ENCODE measurements around the gene ERAP2. TPM values are rescaled to one million over a fixed set of nuclear protein-coding genes. Genes with fewer than 3 reads are reported as not detected.
A peak's percentile ranks its signal among the peaks of the same experiment; 100 is the strongest.

Gene ERAP2
- total and polyA plus RNA-seq, 2 of the 13 experiments (the other 11 are each of a cell fraction or from before 2014, with no cell fraction given) = 12.8 to 16.6 TPM

DNA sequence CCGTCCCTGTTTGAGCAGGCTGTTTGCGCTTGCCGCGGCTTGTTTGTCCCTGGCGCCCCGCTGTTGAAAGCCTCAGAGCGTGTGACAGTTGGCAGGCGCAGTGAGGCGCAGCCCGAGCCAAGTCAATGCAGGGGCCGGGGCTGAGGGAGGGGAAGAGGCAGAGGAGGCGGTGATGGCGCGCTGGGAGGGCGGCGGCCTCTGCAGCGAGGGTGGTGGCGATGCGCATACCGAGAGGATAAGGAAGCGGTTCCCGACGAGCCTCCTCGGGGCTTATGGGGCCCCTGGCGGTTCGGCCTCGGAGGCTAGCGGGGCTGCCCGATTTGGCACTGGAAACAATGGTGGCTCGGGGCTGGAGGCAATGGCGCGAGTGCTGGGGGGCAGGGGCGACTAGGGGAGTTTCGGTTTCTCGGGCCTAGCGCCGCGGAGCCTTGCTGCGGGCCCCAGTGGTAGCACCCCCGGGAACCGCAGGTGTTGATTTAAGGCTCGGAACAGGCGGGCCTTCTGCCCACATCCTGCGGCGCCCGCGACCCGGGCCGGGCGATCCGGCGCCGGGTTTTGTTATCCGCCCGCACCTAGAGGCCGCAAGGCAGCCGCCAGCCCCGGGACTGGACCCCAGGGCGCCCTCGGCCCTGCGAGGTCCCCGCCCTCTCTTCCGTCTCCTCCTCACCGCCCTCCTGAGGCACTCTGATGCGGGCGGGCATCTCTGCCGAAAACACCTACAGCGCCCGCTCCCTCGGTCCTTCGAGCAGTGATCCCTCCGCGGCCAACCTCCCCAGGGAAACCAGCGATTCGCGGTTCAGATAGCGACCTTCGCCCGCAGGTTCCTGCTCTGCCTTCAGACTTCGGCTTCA, 58.6 kb downstream of the ERAP2 start (continued):
- TF ChIP-seq EHMT2 (IDR thresholded peaks at IDR 0.05; ENCODE audit: borderline replicate concordance, low read depth, low read length) (no peak), ZNF878 (CRISPR knock-in tag; IDR thresholded peaks at IDR 0.05) (peak; percentile 73), TEAD3 (CRISPR knock-in tag; optimal IDR thresholded peaks at IDR 0.05; ENCODE audit: borderline replicate concordance) (peak; percentile 67), ZNF570 (CRISPR knock-in tag; IDR thresholded peaks at IDR 0.05; ENCODE audit: borderline replicate concordance) (no peak), ZNF3 (CRISPR knock-in tag; IDR thresholded peaks at IDR 0.05) (no peak; the same call in 1 of the 2 replicates), BHLHE40 (IDR thresholded peaks at IDR 0.05; ENCODE audit: low read length) (peak; percentile 46), KDM1A (CRISPR knock-in tag; IDR thresholded peaks at IDR 0.05) (0 out of 2 replicates have a peak, but pooled peaks have one; percentile 8), ZNF143 (CRISPR knock-in tag; IDR thresholded peaks at IDR 0.05) (no peak; the same call in 1 of the 2 replicates), MBD4 (IDR thresholded peaks at IDR 0.05; ENCODE audit: borderline replicate concordance, low read length) (no peak), ZNF253 (CRISPR knock-in tag; IDR thresholded peaks at IDR 0.05; ENCODE audit: borderline replicate concordance) (no peak), NFKBIZ (CRISPR knock-in tag; IDR thresholded peaks at IDR 0.05) (no peak), ZNF260 (CRISPR knock-in tag; IDR thresholded peaks at IDR 0.05; ENCODE audit: borderline replicate concordance, low read depth) (no peak), ZNF549 (CRISPR knock-in tag; IDR thresholded peaks at IDR 0.05) (no peak), MIER2 (CRISPR knock-in tag; IDR thresholded peaks at IDR 0.05) (no peak), ZNF652 (CRISPR knock-in tag; IDR thresholded peaks at IDR 0.05; ENCODE audit: borderline replicate concordance, low read depth) (no peak), ZNF205 (CRISPR knock-in tag; IDR thresholded peaks at IDR 0.05) (no peak), ZNF670 (CRISPR knock-in tag; IDR thresholded peaks at IDR 0.05; ENCODE audit: borderline replicate concordance) (peak; percentile 71; the same call in 1 of the 2 replicates), ZBTB37 (CRISPR knock-in tag; IDR thresholded peaks at IDR 0.05) (no peak), XRCC5 (optimal IDR thresholded peaks at IDR 0.05; ENCODE audit: low read length) (peak; percentile 67), ZNF737 (CRISPR knock-in tag; IDR thresholded peaks at IDR 0.05; ENCODE audit: borderline replicate concordance) (no peak), RXRA (CRISPR knock-in tag; IDR thresholded peaks at IDR 0.05) (peak; percentile 75; the same call in 1 of the 2 replicates), EEA1 (CRISPR knock-in tag; IDR thresholded peaks at IDR 0.05; ENCODE audit: borderline replicate concordance) (peak; percentile 88; the same call in 1 of the 2 replicates)
- TF ChIP-seq, protein P1, sequence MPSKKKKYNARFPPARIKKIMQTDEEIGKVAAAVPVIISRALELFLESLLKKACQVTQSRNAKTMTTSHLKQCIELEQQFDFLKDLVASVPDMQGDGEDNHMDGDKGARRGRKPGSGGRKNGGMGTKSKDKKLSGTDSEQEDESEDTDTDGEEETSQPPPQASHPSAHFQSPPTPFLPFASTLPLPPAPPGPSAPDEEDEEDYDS (CRISPR knock-in tag; IDR thresholded peaks at IDR 0.05) = no peak; the same call in 1 of the 2 replicates
- TF ChIP-seq, protein P2, sequence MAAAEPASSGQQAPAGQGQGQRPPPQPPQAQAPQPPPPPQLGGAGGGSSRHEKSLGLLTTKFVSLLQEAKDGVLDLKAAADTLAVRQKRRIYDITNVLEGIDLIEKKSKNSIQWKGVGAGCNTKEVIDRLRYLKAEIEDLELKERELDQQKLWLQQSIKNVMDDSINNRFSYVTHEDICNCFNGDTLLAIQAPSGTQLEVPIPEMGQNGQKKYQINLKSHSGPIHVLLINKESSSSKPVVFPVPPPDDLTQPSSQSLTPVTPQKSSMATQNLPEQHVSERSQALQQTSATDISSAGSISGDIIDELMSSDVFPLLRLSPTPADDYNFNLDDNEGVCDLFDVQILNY (CRISPR knock-in tag; conservative IDR thresholded peaks at IDR 0.05) = no peak; the same call in none of the 2 replicates
- TF ChIP-seq, protein P3, sequence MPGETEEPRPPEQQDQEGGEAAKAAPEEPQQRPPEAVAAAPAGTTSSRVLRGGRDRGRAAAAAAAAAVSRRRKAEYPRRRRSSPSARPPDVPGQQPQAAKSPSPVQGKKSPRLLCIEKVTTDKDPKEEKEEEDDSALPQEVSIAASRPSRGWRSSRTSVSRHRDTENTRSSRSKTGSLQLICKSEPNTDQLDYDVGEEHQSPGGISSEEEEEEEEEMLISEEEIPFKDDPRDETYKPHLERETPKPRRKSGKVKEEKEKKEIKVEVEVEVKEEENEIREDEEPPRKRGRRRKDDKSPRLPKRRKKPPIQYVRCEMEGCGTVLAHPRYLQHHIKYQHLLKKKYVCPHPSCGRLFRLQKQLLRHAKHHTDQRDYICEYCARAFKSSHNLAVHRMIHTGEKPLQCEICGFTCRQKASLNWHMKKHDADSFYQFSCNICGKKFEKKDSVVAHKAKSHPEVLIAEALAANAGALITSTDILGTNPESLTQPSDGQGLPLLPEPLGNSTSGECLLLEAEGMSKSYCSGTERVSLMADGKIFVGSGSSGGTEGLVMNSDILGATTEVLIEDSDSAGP (CRISPR knock-in tag; IDR thresholded peaks at IDR 0.05; ENCODE audit: borderline replicate concordance) = peak; percentile 78
- TF ChIP-seq, protein P4, sequence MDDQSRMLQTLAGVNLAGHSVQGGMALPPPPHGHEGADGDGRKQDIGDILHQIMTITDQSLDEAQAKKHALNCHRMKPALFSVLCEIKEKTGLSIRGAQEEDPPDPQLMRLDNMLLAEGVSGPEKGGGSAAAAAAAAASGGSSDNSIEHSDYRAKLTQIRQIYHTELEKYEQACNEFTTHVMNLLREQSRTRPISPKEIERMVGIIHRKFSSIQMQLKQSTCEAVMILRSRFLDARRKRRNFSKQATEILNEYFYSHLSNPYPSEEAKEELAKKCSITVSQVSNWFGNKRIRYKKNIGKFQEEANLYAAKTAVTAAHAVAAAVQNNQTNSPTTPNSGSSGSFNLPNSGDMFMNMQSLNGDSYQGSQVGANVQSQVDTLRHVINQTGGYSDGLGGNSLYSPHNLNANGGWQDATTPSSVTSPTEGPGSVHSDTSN (CRISPR knock-in tag; IDR thresholded peaks at IDR 0.05; ENCODE audit: borderline replicate concordance) = no peak; the same call in 1 of the 2 replicates

Data from HepG2 (cell line).